NB4 (cell line): ENCODE measurements around the gene PJA1.

Source experiments
- DNase-seq: peaks from one replicate; pipeline ENCODE4 v3.0.0; 2010; ENCODE audit warnings: low read depth
- H3K4me3 ChIP-seq: one replicate; pipeline ENCODE4 v1.5.1; 2011; ENCODE audit warnings: mild to moderate bottlenecking, low read depth, low read length, moderate library complexity
- MAX ChIP-seq: IDR thresholded peaks from 2 replicates; pipeline ENCODE4 v1.6.1; 2011; ENCODE audit warnings: low read depth, low read length
- MYC ChIP-seq: IDR thresholded peaks from 2 replicates; pipeline ENCODE4 v1.6.1; 2011; ENCODE audit warnings: low read depth, low read length
- POLR2A ChIP-seq: IDR thresholded peaks from 2 replicates; pipeline ENCODE4 v1.6.1; 2011; ENCODE audit warnings: mild to moderate bottlenecking; ENCODE audit not compliant: insufficient read length; ENCODE audit errors: extremely low read depth
- TF ChIP-seq, protein P1 (sequence below): IDR thresholded peaks from one replicate; pipeline ENCODE4 v1.5.1; 2012; ENCODE audit warnings: low read depth, low read length

PJA1 gene

GRCh38 chrX:69189576-69190371, 24.5 kb upstream of the PJA1 start:
- H3K4me3 ChIP-seq, result no peak overlapping the region
- DNase-seq, result no peak
- TF ChIP-seq POLR2A, result no peak
- TF ChIP-seq, protein P1, sequence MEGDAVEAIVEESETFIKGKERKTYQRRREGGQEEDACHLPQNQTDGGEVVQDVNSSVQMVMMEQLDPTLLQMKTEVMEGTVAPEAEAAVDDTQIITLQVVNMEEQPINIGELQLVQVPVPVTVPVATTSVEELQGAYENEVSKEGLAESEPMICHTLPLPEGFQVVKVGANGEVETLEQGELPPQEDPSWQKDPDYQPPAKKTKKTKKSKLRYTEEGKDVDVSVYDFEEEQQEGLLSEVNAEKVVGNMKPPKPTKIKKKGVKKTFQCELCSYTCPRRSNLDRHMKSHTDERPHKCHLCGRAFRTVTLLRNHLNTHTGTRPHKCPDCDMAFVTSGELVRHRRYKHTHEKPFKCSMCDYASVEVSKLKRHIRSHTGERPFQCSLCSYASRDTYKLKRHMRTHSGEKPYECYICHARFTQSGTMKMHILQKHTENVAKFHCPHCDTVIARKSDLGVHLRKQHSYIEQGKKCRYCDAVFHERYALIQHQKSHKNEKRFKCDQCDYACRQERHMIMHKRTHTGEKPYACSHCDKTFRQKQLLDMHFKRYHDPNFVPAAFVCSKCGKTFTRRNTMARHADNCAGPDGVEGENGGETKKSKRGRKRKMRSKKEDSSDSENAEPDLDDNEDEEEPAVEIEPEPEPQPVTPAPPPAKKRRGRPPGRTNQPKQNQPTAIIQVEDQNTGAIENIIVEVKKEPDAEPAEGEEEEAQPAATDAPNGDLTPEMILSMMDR, result no peak

DNA sequence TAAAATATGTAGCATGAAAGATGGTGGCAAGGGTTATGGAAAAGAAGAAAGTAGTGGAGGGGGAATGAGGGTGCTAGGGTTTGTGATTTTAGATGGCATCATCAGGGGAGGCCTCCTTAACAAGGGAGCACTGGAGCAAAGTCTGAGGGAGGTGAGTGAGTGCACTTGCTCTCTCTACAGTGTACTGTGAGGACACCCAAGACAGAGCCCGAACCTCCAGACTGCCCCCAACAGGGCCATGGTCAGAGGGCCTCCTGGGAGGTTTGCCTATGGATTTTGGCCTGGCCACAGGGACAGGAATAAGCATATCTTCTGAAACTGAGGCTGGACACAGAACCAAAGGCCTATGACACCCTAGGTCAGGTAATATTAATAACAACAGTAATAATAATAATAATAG, 21.4 kb upstream of the PJA1 start:
- H3K4me3 ChIP-seq, result no peak overlapping the region
- no peak for DNase-seq
- TF ChIP-seq, protein P1, result no peak
- no peak for TF ChIP-seq MAX

DNA sequence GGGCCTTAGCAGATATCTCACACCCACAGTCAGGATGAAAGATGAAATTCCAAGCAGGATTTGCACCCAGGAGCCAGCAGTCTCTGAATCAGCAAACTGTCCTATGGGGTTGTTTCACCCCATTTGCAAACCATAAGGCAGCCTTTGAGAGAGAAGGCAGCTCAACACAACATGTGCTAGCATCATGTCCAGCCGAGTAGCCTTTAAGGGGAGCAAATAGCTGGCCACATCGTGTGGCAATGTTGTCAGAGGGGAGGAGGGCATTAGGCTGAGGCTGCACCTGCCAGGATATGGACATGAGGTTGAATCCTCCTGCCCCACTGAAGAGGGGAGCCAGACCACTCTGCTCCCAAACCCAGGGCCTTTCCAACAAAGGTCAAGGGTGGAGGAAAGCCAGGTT, 20.6 kb upstream of the PJA1 start:
- DNase-seq, result no peak
- no peak for TF ChIP-seq MYC
- TF ChIP-seq, protein P1, result no peak
- TF ChIP-seq POLR2A, result no peak
- no peak for TF ChIP-seq MAX
- no peak overlapping the region for H3K4me3 ChIP-seq

DNA sequence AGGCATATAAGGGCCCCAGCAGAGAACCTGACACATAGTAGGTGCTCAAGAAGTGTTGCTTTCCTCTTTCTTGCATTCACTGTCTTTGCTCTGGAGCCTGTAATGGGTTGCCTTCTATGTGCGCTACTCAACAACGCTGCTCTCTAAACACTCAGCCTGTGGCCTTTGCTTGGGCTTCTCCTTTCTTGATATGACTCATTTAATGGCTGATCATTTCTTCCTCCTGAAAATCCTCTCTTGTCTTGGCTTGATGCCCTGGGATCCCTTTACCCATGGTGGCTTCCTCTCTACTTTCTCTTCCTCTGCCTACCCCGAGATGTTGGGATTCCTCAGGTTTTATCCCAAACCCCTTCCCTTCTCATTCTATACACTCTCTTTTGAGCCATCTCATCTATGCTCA, 19.9 kb upstream of the PJA1 start:
- no peak overlapping the region for H3K4me3 ChIP-seq
- no peak for DNase-seq
- TF ChIP-seq MAX (no peak), MYC (no peak), POLR2A (no peak)
- TF ChIP-seq, protein P1, result no peak

DNA sequence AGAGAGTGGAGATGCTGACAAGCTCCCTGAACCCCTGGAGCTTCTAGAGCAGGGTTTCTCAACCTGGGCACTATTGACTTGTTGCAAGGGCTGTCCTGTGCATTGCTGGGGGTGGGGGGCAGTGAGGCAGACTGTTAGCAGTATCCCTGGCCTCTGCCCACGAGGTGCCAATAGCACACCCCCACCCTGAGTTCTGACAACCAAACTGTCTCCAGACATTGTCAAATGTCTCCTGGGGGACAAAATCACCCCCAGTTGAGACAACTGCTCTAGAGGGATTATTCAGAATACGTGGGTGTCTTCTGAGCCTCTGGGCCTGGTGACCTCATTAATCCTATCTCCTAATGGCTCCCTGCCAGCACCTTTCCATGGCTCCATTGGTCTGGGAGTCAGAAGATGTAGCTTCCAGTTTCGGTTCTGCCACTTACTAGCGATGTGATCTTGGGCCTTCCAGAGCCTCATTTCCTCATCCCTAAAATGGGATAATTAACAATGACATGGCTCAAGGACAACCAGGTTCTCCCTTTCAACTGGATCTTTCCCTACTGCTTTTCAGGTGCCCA, 17.6 kb upstream of the PJA1 start:
- no peak for DNase-seq
- H3K4me3 ChIP-seq, result no peak overlapping the region
- TF ChIP-seq MAX (no peak), MYC (no peak), POLR2A (no peak)
- TF ChIP-seq, protein P1, result no peak
